ENCODE measurements around the gene SDR42E2. TPM values are rescaled to one million over a fixed set of nuclear protein-coding genes. Genes with fewer than 3 reads are reported as not detected.

The SDR42E2 gene
- polyA plus RNA-seq, 1 of the 3 experiments (the other 2 are of a cell fraction), result not detected

GRCh38 chr16:22235839-22236745 lies 73.8 kb downstream of the SDR42E2 start:
- Histone ChIP-seq H3F3A (replicated peaks; ENCODE audit: insufficient read depth) (peaks cover 7% of the 10 kb centered on the region), H4K20me1 (ENCODE audit: insufficient read depth) (no peaks in the 10 kb centered on the region), H3K9me3 (no peaks in the 10 kb centered on the region), H3K27ac (ENCODE audit: low read depth in 2 of 2, low read length in 1 of 2) (no peak overlapping the region), H3K4me1 (ENCODE audit: control insufficient read depth in 1 of 2, insufficient read depth in 2 of 2, low read depth in 1 of 2, low read length in 1 of 2) (no peaks in the 10 kb centered on the region; a peak in 1 of 4 replicates), H2AFZ (ENCODE audit: low read depth) (no peak overlapping the region), H3K36me3 (replicated peaks in 1 of 2; ENCODE audit: control insufficient read depth in 1 of 2, insufficient read depth in 2 of 2, low read length in 1 of 2) (no peaks in the 10 kb centered on the region), H3K4me2 (no peak overlapping the region), H3K9me2 (no peaks in the 10 kb centered on the region), H3K9ac (no peak overlapping the region), H3K27me3 (ENCODE audit: insufficient read depth) (no peaks in the 10 kb centered on the region), H3K4me3 (ENCODE audit: low read depth in 2 of 2, low read length in 1 of 2) (no peak overlapping the region), H3K79me2 (ENCODE audit: insufficient read depth) (peaks cover 3% of the 10 kb centered on the region)
- CTCF ChIA-PET, result interaction anchor here (1.5 kb wide), 1 partner anchor 61 kb away, joined by 4 read pairs; the partner anchor contains the start of gene POLR3E
- TF ChIP-seq ZBTB33 (IDR thresholded peaks at IDR 0.05; ENCODE audit: borderline replicate concordance, low read depth) (no peak), NRF1 (IDR thresholded peaks at IDR 0.05; ENCODE audit: low read depth, low read length) (no peak), NFIC (IDR thresholded peaks at IDR 0.05; ENCODE audit: borderline replicate concordance) (no peak), EZH2phosphoT487 (IDR thresholded peaks at IDR 0.05; ENCODE audit: borderline replicate concordance, low read depth) (no peak), USF1 (IDR thresholded peaks at IDR 0.05; ENCODE audit: borderline replicate concordance, low read depth) (no peak), MXI1 (IDR thresholded peaks at IDR 0.05; ENCODE audit: low read depth, low read length) (no peak), FOSL2 (IDR thresholded peaks at IDR 0.05; ENCODE audit: borderline replicate concordance, low read depth) (no peak), SIN3A (IDR thresholded peaks at IDR 0.05; ENCODE audit: borderline replicate concordance, low read depth, low read length) (no peak), TEAD4 (IDR thresholded peaks at IDR 0.05; ENCODE audit: borderline replicate concordance, insufficient read depth) (no peak), RFX5 (IDR thresholded peaks at IDR 0.05; ENCODE audit: low read length) (no peak), MAX (IDR thresholded peaks at IDR 0.05; ENCODE audit: low read depth) (no peak), EP300 (IDR thresholded peaks at IDR 0.05; ENCODE audit: borderline replicate concordance in 1 of 2, low read depth in 1 of 2, low read length in 1 of 2) (no peak), IRF3 (IDR thresholded peaks at IDR 0.05; ENCODE audit: low read depth, low read length) (no peak), SMC3 (IDR thresholded peaks at IDR 0.05; ENCODE audit: low read depth, low read length) (no peak), GATA2 (CRISPR knock-in tag; IDR thresholded peaks at IDR 0.05) (no peak)
- DNase-seq, result no peak
- POLR2A ChIA-PET, result no interaction called here
- 92% methylated on average over 9 of the region's 9 CpGs for WGBS (ENCODE audit: low lambda C conversion rate)

Measured in SK-N-SH (cell line).